Osteocyte (in vitro differentiated cells): Measurements from ENCODE around the gene RET. TPM values are rescaled to one million over a fixed set of nuclear protein-coding genes. Genes with fewer than 3 reads are reported as not detected.

Source experiments
- DNase-seq: peaks from one replicate; pipeline ENCODE4 v3.0.0; 2021; ENCODE audit warnings: mixed read lengths; ENCODE audit not compliant: unreplicated experiment; ENCODE audit errors: extremely low spot score
- H3K27ac Mint-ChIP-seq: one replicate; pipeline ENCODE4 v1.8.0; 2021; ENCODE audit warnings: mild to moderate bottlenecking, mixed read lengths; ENCODE audit not compliant: unreplicated experiment
- H3K27me3 Mint-ChIP-seq: one replicate; pipeline ENCODE4 v1.8.0; 2021; ENCODE audit warnings: mixed read lengths; ENCODE audit not compliant: unreplicated experiment
- H3K36me3 Mint-ChIP-seq: one replicate; pipeline ENCODE4 v1.8.0; 2021; ENCODE audit warnings: mixed read lengths; ENCODE audit not compliant: unreplicated experiment
- H3K4me1 Mint-ChIP-seq: one replicate; pipeline ENCODE4 v1.8.0; 2021; ENCODE audit warnings: mixed read lengths; ENCODE audit not compliant: unreplicated experiment
- H3K4me3 Mint-ChIP-seq: one replicate; pipeline ENCODE4 v1.8.0; 2021; ENCODE audit warnings: mild to moderate bottlenecking, moderate library complexity, mixed read lengths; ENCODE audit not compliant: unreplicated experiment
- H3K9me3 Mint-ChIP-seq: one replicate; pipeline ENCODE4 v1.8.0; 2021; ENCODE audit warnings: mixed read lengths; ENCODE audit not compliant: unreplicated experiment
- CTCF ChIP-seq: fragments of 200-600 bp; sonication (generic); IDR thresholded peaks from 2 replicates; pipeline ENCODE4 v1.5.0; 2021; ENCODE audit warnings: antibody characterized with exemption, mild to moderate bottlenecking, moderate library complexity
- total RNA-seq: library from RNA; stranded (reverse); gene quantifications from 2 replicates; pipeline ENCODE4 v1.2.1, GENCODE V29; 2021

The RET gene
- total RNA-seq, 1 donor from 2014 or later: 0.43 TPM

GRCh38 chr10:43038783-43039623, 37.9 kb upstream of the RET start:
- Mint-ChIP-seq H3K36me3 (no peaks in the 10 kb centered on the region), H3K27me3 (peaks cover 5% of the 10 kb centered on the region), H3K27ac (no peak overlapping the region), H3K4me1 (peaks cover 5% of the 10 kb centered on the region), H3K4me3 (no peak overlapping the region), H3K9me3 (peaks cover 9% of the 10 kb centered on the region)
- DNase-seq: peak; percentile 64
- no peak for TF ChIP-seq CTCF

- DNase-seq: peak; percentile 77
- peaks cover 13% of the 10 kb centered on the region for H3K4me1 Mint-ChIP-seq
- H3K9me3 Mint-ChIP-seq: peaks cover 3% of the 10 kb centered on the region
- no peak overlapping the region for H3K4me3 Mint-ChIP-seq
- H3K27ac Mint-ChIP-seq: no peak overlapping the region
- H3K36me3 Mint-ChIP-seq: no peaks in the 10 kb centered on the region
- H3K27me3 Mint-ChIP-seq: peaks cover 5% of the 10 kb centered on the region
- no peak for TF ChIP-seq CTCF
Observed at GRCh38 chr10:43039624-43040481, 37.0 kb upstream of the RET start.

GRCh38 chr10:43040482-43041256, 36.2 kb upstream of the RET start:
- TF ChIP-seq CTCF: no peak
- Mint-ChIP-seq H3K36me3 (no peaks in the 10 kb centered on the region), H3K4me3 (no peak overlapping the region), H3K27me3 (no peaks in the 10 kb centered on the region), H3K4me1 (peaks cover 18% of the 10 kb centered on the region), H3K9me3 (no peaks in the 10 kb centered on the region), H3K27ac (no peak overlapping the region)
- peak; percentile 75 for DNase-seq

- Mint-ChIP-seq H3K4me1 (peaks cover 18% of the 10 kb centered on the region), H3K27ac (no peak overlapping the region), H3K27me3 (no peaks in the 10 kb centered on the region), H3K4me3 (no peak overlapping the region), H3K36me3 (no peaks in the 10 kb centered on the region), H3K9me3 (no peaks in the 10 kb centered on the region)
- DNase-seq: peak; percentile 81
- TF ChIP-seq CTCF: no peak
Observed at GRCh38 chr10:43041422-43042342, 35.2 kb upstream of the RET start.
